DND-41 (cell line): ENCODE measurements around the gene HLF.

ENCODE experiments used
- ATAC-seq: fragments of 200-7000 bp; cut with Tn5 transposase; 3 replicates; pipeline ENCODE4 v1.9.1; 2021; ENCODE audit warnings: low read depth; ENCODE audit not compliant: insufficient read depth
- DNase-seq: peaks from one replicate; pipeline ENCODE4 v3.0.0-alpha.2; 2020
- H2AFZ ChIP-seq: 2 replicates; pipeline ENCODE4 v1.6.0; 2012; ENCODE audit warnings: low read depth, low read length
- H3K27ac ChIP-seq: 2 replicates; pipeline ENCODE4 v1.5.1; 2012; ENCODE audit warnings: low read length, inconsistent platforms
- H3K27me3 ChIP-seq: fragments of 200-600 bp; sonication (generic); 2 replicates; pipeline ENCODE4 v1.6.0; 2012; ENCODE audit warnings: low read length, mild to moderate bottlenecking, inconsistent platforms; ENCODE audit not compliant: insufficient read depth, poor library complexity
- H3K36me3 ChIP-seq: 2 replicates; pipeline ENCODE4 v1.5.1; 2012; ENCODE audit warnings: low read length, inconsistent platforms; ENCODE audit not compliant: insufficient read depth
- H3K4me1 ChIP-seq: 2 replicates; pipeline ENCODE4 v1.5.1; 2012; ENCODE audit warnings: mild to moderate bottlenecking, low read length; ENCODE audit not compliant: insufficient read depth
- H3K4me2 ChIP-seq: 2 replicates; pipeline ENCODE4 v1.6.0; 2012; ENCODE audit warnings: mild to moderate bottlenecking, moderate library complexity, low read length, inconsistent platforms; ENCODE audit not compliant: insufficient read depth
- H3K4me3 ChIP-seq, 2 experiments: fragments of 200-600 bp in 1 of 2; shearing (Covaris generic) in 1 of 2; 2 replicates each; pipeline ENCODE4 v1.5.1; 2012 to 2016; ENCODE audit warnings: inconsistent platforms in 2 of 2, low read length in 2 of 2, mild to moderate bottlenecking in 2 of 2, low read depth in 1 of 2, moderate library complexity in 1 of 2
- H3K79me2 ChIP-seq: 2 replicates; pipeline ENCODE4 v1.6.0; 2012; ENCODE audit warnings: low read length, inconsistent platforms; ENCODE audit not compliant: insufficient read depth
- H3K9ac ChIP-seq: 2 replicates; pipeline ENCODE4 v1.6.0; 2012; ENCODE audit warnings: low read depth, mild to moderate bottlenecking, inconsistent platforms, low read length, moderate library complexity
- H3K9me3 ChIP-seq: 2 replicates; pipeline ENCODE4 v1.5.1; 2012; ENCODE audit warnings: low read length, moderate library complexity, mild to moderate bottlenecking, inconsistent platforms; ENCODE audit not compliant: insufficient read depth, severe bottlenecking
- H4K20me1 ChIP-seq: 2 replicates; pipeline ENCODE4 v1.6.0; 2012; ENCODE audit warnings: low read length; ENCODE audit not compliant: insufficient read depth
- CTCF ChIP-seq: IDR thresholded peaks from 2 replicates; pipeline ENCODE4 v1.5.1; 2012; ENCODE audit warnings: borderline replicate concordance, low read length, moderate library complexity, mild to moderate bottlenecking; ENCODE audit not compliant: poor library complexity, severe bottlenecking; ENCODE audit errors: extremely low read depth
- EZH2 ChIP-seq: IDR thresholded peaks from 3 replicates; pipeline ENCODE4 v1.6.1; 2012; ENCODE audit warnings: borderline replicate concordance, low read depth, mild to moderate bottlenecking, moderate library complexity, low read length, inconsistent platforms; ENCODE audit not compliant: severe bottlenecking

The HLF gene

GRCh38 chr17:55332296-55333041 is 67.7 kb downstream of the HLF start:
- H3K4me2 ChIP-seq: no peak overlapping the region
- H3K9me3 ChIP-seq: no peaks in the 10 kb centered on the region
- DNase-seq (no peak), ATAC-seq (no peak)
- no peak for TF ChIP-seq CTCF
- TF ChIP-seq EZH2: no peak
- H3K27me3 ChIP-seq: no peaks in the 10 kb centered on the region
- no peaks in the 10 kb centered on the region for H3K79me2 ChIP-seq
- H4K20me1 ChIP-seq: no peaks in the 10 kb centered on the region
- H3K36me3 ChIP-seq: no peaks in the 10 kb centered on the region
- no peak overlapping the region for H3K9ac ChIP-seq
- H2AFZ ChIP-seq: no peak overlapping the region
- no peaks in the 10 kb centered on the region for H3K4me1 ChIP-seq
- no peak overlapping the region for H3K27ac ChIP-seq
- no peak overlapping the region for H3K4me3 ChIP-seq

GRCh38 chr17:55334285-55334684 is 69.5 kb downstream of the HLF start:
- Histone ChIP-seq H3K9ac (no peak overlapping the region), H3K27me3 (no peaks in the 10 kb centered on the region), H4K20me1 (no peaks in the 10 kb centered on the region), H2AFZ (no peak overlapping the region), H3K9me3 (no peaks in the 10 kb centered on the region), H3K4me1 (no peaks in the 10 kb centered on the region), H3K4me2 (no peak overlapping the region), H3K79me2 (no peaks in the 10 kb centered on the region), H3K27ac (no peak overlapping the region), H3K4me3 (no peak overlapping the region), H3K36me3 (no peaks in the 10 kb centered on the region)
- TF ChIP-seq EZH2 (no peak), CTCF (no peak)
- DNase-seq (no peak), ATAC-seq (no peak)

GRCh38 chr17:55334881-55335540 is 70.3 kb downstream of the HLF start:
- Histone ChIP-seq H3K36me3 (no peaks in the 10 kb centered on the region), H3K79me2 (no peaks in the 10 kb centered on the region), H3K4me1 (no peaks in the 10 kb centered on the region), H3K9me3 (no peaks in the 10 kb centered on the region), H3K27ac (no peak overlapping the region), H4K20me1 (no peaks in the 10 kb centered on the region), H3K9ac (no peak overlapping the region), H3K4me3 (no peak overlapping the region), H3K4me2 (no peak overlapping the region), H2AFZ (no peak overlapping the region), H3K27me3 (no peaks in the 10 kb centered on the region)
- DNase-seq (no peak), ATAC-seq (no peak)
- no peak for TF ChIP-seq EZH2
- TF ChIP-seq CTCF: no peak
